Measurements from ENCODE around the gene TOMM22.

DNA sequence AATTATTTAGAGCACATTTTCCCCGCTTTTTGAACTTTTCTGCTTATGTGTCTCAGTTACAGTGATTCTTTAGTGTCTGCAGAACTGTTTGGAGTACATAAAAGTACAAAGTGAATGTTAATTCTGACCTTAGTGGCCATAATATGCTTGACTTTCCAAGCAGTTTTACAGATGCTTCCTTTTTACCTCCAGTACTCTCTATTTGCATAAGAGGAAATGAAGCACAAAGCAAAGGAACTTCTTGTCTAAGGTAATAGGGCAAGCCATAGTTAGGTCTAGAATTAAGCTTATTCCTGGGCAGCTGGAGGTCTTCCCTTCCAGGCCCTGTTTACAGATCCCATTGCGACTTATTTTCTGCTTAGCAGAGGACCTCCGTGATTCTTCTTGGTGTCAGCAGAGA is 27.5 kb downstream of the TOMM22 start:
- TF ChIP-seq, protein P1, sequence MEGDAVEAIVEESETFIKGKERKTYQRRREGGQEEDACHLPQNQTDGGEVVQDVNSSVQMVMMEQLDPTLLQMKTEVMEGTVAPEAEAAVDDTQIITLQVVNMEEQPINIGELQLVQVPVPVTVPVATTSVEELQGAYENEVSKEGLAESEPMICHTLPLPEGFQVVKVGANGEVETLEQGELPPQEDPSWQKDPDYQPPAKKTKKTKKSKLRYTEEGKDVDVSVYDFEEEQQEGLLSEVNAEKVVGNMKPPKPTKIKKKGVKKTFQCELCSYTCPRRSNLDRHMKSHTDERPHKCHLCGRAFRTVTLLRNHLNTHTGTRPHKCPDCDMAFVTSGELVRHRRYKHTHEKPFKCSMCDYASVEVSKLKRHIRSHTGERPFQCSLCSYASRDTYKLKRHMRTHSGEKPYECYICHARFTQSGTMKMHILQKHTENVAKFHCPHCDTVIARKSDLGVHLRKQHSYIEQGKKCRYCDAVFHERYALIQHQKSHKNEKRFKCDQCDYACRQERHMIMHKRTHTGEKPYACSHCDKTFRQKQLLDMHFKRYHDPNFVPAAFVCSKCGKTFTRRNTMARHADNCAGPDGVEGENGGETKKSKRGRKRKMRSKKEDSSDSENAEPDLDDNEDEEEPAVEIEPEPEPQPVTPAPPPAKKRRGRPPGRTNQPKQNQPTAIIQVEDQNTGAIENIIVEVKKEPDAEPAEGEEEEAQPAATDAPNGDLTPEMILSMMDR (conservative IDR thresholded peaks at IDR 0.05; ENCODE audit: low read length): no peak
- TF ChIP-seq EZH2phosphoT487 (IDR thresholded peaks at IDR 0.05; ENCODE audit: borderline replicate concordance, low read depth, low read length): no peak
